ENCODE measurements around the gene S100A4.

- TF ChIP-seq CTCF (conservative IDR thresholded peaks at IDR 0.05 in 1 of 2, IDR thresholded peaks at IDR 0.05 in 1 of 2; ENCODE audit: extremely low read depth in 1 of 2, insufficient read depth in 1 of 2, low read depth in 1 of 2, low read length in 2 of 2) (no peak), EZH2 (IDR thresholded peaks at IDR 0.05; ENCODE audit: borderline replicate concordance, low read length) (no peak)
Measured at GRCh38 chr1:153543736-153544135, 1.9 kb downstream of the S100A4 start.
